Measurements from ENCODE around the gene TOM1L2.

TOM1L2 gene

GRCh38 chr17:17871913-17872312, 100.3 kb downstream of the TOM1L2 start:
- no peak for DNase-seq

- DNase-seq: no peak
Observed at GRCh38 chr17:17870247-17870646, 102.0 kb downstream of the TOM1L2 start.

GRCh38 chr17:17868641-17869522, 103.3 kb downstream of the TOM1L2 start:
- no peak for DNase-seq

- DNase-seq: no peak
Observed at GRCh38 chr17:17866897-17867296, 105.3 kb downstream of the TOM1L2 start.

- DNase-seq: no peak
Observed at GRCh38 chr17:17866425-17866824, 105.8 kb downstream of the TOM1L2 start.

- no peak for DNase-seq
Observed at GRCh38 chr17:17865035-17865434, 107.2 kb downstream of the TOM1L2 start.

- DNase-seq: no peak
Observed at GRCh38 chr17:17860766-17861107, 111.5 kb downstream of the TOM1L2 start.

GRCh38 chr17:17859909-17860765, 112.1 kb downstream of the TOM1L2 start:
- no peak for DNase-seq

- DNase-seq: no peak
Observed at GRCh38 chr17:17857496-17857895, 114.7 kb downstream of the TOM1L2 start.

GRCh38 chr17:17856386-17856785, 115.8 kb downstream of the TOM1L2 start:
- DNase-seq: no peak

- DNase-seq: no peak
Observed at GRCh38 chr17:17855976-17856375, 116.2 kb downstream of the TOM1L2 start.

GRCh38 chr17:17853811-17854447, 118.3 kb downstream of the TOM1L2 start:
- DNase-seq: no peak

- no peak for DNase-seq
Observed at GRCh38 chr17:17852930-17853329, 119.3 kb downstream of the TOM1L2 start.

- DNase-seq: no peak
Observed at GRCh38 chr17:17851103-17852002, 120.8 kb downstream of the TOM1L2 start.

GRCh38 chr17:17849845-17850373, 122.3 kb downstream of the TOM1L2 start:
- DNase-seq: no peak

GRCh38 chr17:17849147-17849820, 122.9 kb downstream of the TOM1L2 start:
- peak; percentile 36 for DNase-seq

- no peak for DNase-seq
Observed at GRCh38 chr17:17848311-17849082, 123.7 kb downstream of the TOM1L2 start.

- DNase-seq: no peak
Observed at GRCh38 chr17:17847726-17848125, 124.5 kb downstream of the TOM1L2 start.

GRCh38 chr17:17847118-17847689, 125.0 kb downstream of the TOM1L2 start:
- no peak for DNase-seq

GRCh38 chr17:17846645-17847044, 125.6 kb downstream of the TOM1L2 start:
- no peak for DNase-seq

Data from GOT3 (cell line).